ENCODE measurements around the gene PATJ.

PATJ gene

DNA sequence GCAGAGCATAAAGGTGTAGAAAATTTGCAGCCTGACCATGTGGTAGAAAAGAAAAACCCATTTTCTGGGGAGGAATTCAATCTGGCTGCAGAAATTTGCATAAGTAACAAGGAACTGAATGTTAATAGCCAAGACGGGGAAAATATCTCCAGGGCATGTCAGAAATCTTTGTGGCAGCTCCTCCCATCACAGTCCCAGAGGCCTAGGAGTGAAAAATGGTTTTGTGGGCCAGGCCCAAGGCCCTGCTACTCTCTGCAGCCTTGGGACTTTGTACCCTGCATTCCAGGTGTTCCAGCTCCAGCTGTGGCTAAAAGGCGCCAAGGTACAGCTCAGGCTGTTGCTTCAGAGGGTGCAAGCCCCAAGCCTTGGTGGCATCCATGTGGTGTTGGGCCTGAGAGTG lies 152.9 kb downstream of the PATJ start:
- H3K27ac ChIP-seq (ENCODE audit: low read length) = no peak overlapping the region
- no peak overlapping the region for H3K9ac ChIP-seq (ENCODE audit: low read depth, low read length)
- H2AFZ ChIP-seq (ENCODE audit: low read depth, low read length) = no peak overlapping the region
- H3K36me3 ChIP-seq (ENCODE audit: insufficient read depth, low read length) = no peaks in the 10 kb centered on the region
- H3K4me2 ChIP-seq (ENCODE audit: insufficient read depth, low read length) = no peak overlapping the region
- H4K20me1 ChIP-seq (ENCODE audit: insufficient read depth, low read length) = no peaks in the 10 kb centered on the region
- H3K9me3 ChIP-seq (ENCODE audit: insufficient read depth, low read length, severe bottlenecking) = no peaks in the 10 kb centered on the region
- ATAC-seq (ENCODE audit: insufficient read depth, low read depth) (no peak), DNase-seq (no peak)
- no peaks in the 10 kb centered on the region for H3K4me1 ChIP-seq (ENCODE audit: insufficient read depth, low read length)
- no peaks in the 10 kb centered on the region for H3K79me2 ChIP-seq (ENCODE audit: insufficient read depth, low read length)
- H3K4me3 ChIP-seq (ENCODE audit: low read depth in 1 of 2, low read length in 2 of 2) = no peak overlapping the region
- TF ChIP-seq EZH2 (IDR thresholded peaks at IDR 0.05; ENCODE audit: borderline replicate concordance, low read depth, low read length, severe bottlenecking) = no peak
- TF ChIP-seq, protein P1, sequence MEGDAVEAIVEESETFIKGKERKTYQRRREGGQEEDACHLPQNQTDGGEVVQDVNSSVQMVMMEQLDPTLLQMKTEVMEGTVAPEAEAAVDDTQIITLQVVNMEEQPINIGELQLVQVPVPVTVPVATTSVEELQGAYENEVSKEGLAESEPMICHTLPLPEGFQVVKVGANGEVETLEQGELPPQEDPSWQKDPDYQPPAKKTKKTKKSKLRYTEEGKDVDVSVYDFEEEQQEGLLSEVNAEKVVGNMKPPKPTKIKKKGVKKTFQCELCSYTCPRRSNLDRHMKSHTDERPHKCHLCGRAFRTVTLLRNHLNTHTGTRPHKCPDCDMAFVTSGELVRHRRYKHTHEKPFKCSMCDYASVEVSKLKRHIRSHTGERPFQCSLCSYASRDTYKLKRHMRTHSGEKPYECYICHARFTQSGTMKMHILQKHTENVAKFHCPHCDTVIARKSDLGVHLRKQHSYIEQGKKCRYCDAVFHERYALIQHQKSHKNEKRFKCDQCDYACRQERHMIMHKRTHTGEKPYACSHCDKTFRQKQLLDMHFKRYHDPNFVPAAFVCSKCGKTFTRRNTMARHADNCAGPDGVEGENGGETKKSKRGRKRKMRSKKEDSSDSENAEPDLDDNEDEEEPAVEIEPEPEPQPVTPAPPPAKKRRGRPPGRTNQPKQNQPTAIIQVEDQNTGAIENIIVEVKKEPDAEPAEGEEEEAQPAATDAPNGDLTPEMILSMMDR (IDR thresholded peaks at IDR 0.05; ENCODE audit: borderline replicate concordance, extremely low read depth, low read length, poor library complexity, severe bottlenecking) = no peak
- no peaks in the 10 kb centered on the region for H3K27me3 ChIP-seq (ENCODE audit: insufficient read depth, low read length, poor library complexity)

DNA sequence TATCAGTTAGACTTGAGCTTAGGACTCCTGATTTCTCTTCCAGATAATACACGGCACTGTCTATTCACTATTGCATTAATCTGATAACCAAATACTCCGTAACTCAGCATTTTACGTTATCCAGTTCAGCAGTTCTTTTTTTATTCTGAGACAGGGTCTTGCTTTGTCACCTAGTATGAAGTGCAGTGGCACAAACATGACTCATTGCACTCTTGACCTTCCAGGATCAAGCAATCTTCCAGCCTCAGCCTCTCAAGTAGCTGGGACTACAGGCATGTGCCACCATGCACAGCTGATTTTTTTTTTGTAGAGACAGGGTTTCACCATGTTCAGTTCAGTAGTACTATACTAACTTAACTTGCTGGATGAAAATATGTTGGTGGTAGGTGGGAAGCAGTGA lies 156.4 kb downstream of the PATJ start:
- DNase-seq (no peak), ATAC-seq (ENCODE audit: insufficient read depth, low read depth) (no peak)
- Histone ChIP-seq H2AFZ (ENCODE audit: low read depth, low read length) (no peak overlapping the region), H3K79me2 (ENCODE audit: insufficient read depth, low read length) (no peaks in the 10 kb centered on the region), H3K27ac (ENCODE audit: low read length) (no peak overlapping the region), H4K20me1 (ENCODE audit: insufficient read depth, low read length) (no peaks in the 10 kb centered on the region), H3K4me1 (ENCODE audit: insufficient read depth, low read length) (no peaks in the 10 kb centered on the region), H3K4me2 (ENCODE audit: insufficient read depth, low read length) (no peak overlapping the region), H3K9ac (ENCODE audit: low read depth, low read length) (no peak overlapping the region), H3K27me3 (ENCODE audit: insufficient read depth, low read length, poor library complexity) (no peaks in the 10 kb centered on the region), H3K9me3 (ENCODE audit: insufficient read depth, low read length, severe bottlenecking) (no peaks in the 10 kb centered on the region), H3K36me3 (ENCODE audit: insufficient read depth, low read length) (no peaks in the 10 kb centered on the region), H3K4me3 (ENCODE audit: low read depth in 1 of 2, low read length in 2 of 2) (no peak overlapping the region)
- TF ChIP-seq, protein P1 (IDR thresholded peaks at IDR 0.05; ENCODE audit: borderline replicate concordance, extremely low read depth, low read length, poor library complexity, severe bottlenecking) = no peak
- TF ChIP-seq EZH2 (IDR thresholded peaks at IDR 0.05; ENCODE audit: borderline replicate concordance, low read depth, low read length, severe bottlenecking) = no peak

DNA sequence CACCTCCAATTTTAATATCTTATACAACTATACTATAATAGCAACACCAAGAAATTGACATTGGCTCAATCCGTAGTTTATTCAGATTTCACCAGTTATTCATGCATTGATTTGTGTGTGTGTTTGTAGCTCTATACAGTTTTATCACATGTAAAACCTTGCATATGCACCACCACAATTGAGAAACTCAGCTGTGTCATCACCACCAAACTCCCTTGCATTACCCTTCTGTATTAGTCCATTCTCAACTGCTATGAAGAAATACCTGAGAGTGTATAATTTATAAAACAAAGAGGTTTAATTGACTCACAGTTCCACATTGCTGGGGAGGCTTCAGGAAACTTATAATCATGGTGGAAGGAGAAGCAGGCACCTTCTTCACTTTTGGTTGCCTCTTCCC lies 162.1 kb downstream of the PATJ start:
- Histone ChIP-seq H2AFZ (ENCODE audit: low read depth, low read length) (no peak overlapping the region), H3K9me3 (ENCODE audit: insufficient read depth, low read length, severe bottlenecking) (no peaks in the 10 kb centered on the region), H4K20me1 (ENCODE audit: insufficient read depth, low read length) (no peaks in the 10 kb centered on the region), H3K79me2 (ENCODE audit: insufficient read depth, low read length) (no peaks in the 10 kb centered on the region), H3K27ac (ENCODE audit: low read length) (no peak overlapping the region), H3K4me3 (ENCODE audit: low read depth in 1 of 2, low read length in 2 of 2) (no peak overlapping the region), H3K27me3 (ENCODE audit: insufficient read depth, low read length, poor library complexity) (no peaks in the 10 kb centered on the region), H3K4me1 (ENCODE audit: insufficient read depth, low read length) (no peaks in the 10 kb centered on the region), H3K36me3 (ENCODE audit: insufficient read depth, low read length) (no peaks in the 10 kb centered on the region), H3K9ac (ENCODE audit: low read depth, low read length) (no peak overlapping the region), H3K4me2 (ENCODE audit: insufficient read depth, low read length) (no peak overlapping the region)
- no peak for DNase-seq
- no peak for ATAC-seq (ENCODE audit: insufficient read depth, low read depth)
- TF ChIP-seq, protein P1 (IDR thresholded peaks at IDR 0.05; ENCODE audit: borderline replicate concordance, extremely low read depth, low read length, poor library complexity, severe bottlenecking) = no peak
- TF ChIP-seq EZH2 (IDR thresholded peaks at IDR 0.05; ENCODE audit: borderline replicate concordance, low read depth, low read length, severe bottlenecking) = no peak

DNA sequence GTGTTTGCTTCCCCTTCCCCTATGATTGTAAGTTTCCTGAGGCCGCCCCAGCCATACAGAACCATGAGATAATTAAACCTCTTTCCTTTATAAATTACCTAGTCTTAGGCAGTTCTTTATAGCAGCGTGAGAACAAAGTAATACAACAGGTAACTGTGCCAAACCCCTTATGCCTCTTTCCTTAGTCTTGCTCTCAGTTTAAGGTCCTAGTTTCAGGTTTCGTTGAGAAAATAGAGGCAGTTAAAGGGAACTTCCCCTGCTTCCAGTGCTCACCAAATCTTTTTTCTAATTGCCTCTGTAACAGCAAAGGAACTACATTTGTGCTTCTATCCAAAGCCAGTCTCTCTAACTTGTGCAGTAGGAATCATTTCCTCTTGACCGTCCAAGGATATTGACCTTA lies 164.8 kb downstream of the PATJ start:
- no peak for DNase-seq
- Histone ChIP-seq H3K79me2 (ENCODE audit: insufficient read depth, low read length) (no peaks in the 10 kb centered on the region), H3K4me2 (ENCODE audit: insufficient read depth, low read length) (no peak overlapping the region), H3K36me3 (ENCODE audit: insufficient read depth, low read length) (no peaks in the 10 kb centered on the region), H3K4me1 (ENCODE audit: insufficient read depth, low read length) (no peaks in the 10 kb centered on the region), H3K9ac (ENCODE audit: low read depth, low read length) (no peak overlapping the region), H4K20me1 (ENCODE audit: insufficient read depth, low read length) (no peaks in the 10 kb centered on the region), H3K9me3 (ENCODE audit: insufficient read depth, low read length, severe bottlenecking) (no peaks in the 10 kb centered on the region), H3K27me3 (ENCODE audit: insufficient read depth, low read length, poor library complexity) (no peaks in the 10 kb centered on the region), H2AFZ (ENCODE audit: low read depth, low read length) (no peak overlapping the region), H3K27ac (ENCODE audit: low read length) (no peak overlapping the region), H3K4me3 (ENCODE audit: low read depth in 1 of 2, low read length in 2 of 2) (no peak overlapping the region)
- TF ChIP-seq, protein P1 (IDR thresholded peaks at IDR 0.05; ENCODE audit: borderline replicate concordance, extremely low read depth, low read length, poor library complexity, severe bottlenecking) = no peak
- no peak for TF ChIP-seq EZH2 (IDR thresholded peaks at IDR 0.05; ENCODE audit: borderline replicate concordance, low read depth, low read length, severe bottlenecking)
- no peak for ATAC-seq (ENCODE audit: insufficient read depth, low read depth)

Data from DND-41 (cell line).